SU-DHL-6 (cell line): ENCODE results near the gene DTNA.

Experiments used
- EZH2phosphoT487 ChIP-seq: fragments of 200-600 bp; sonication (generic), shearing (Covaris generic); conservative IDR thresholded peaks from 2 replicates; pipeline ENCODE4 v1.6.1; 2018; ENCODE audit warnings: mild to moderate bottlenecking, antibody characterized with exemption, low read length, moderate library complexity, mixed read lengths
- TF ChIP-seq, protein P1 (sequence below): fragments of 200-600 bp; sonication (generic); IDR thresholded peaks from one replicate; pipeline ENCODE4 v1.5.1; 2017; ENCODE audit warnings: antibody characterized with exemption, mild to moderate bottlenecking, low read length, moderate library complexity; ENCODE audit not compliant: insufficient read depth, poor library complexity, severe bottlenecking

DNA sequence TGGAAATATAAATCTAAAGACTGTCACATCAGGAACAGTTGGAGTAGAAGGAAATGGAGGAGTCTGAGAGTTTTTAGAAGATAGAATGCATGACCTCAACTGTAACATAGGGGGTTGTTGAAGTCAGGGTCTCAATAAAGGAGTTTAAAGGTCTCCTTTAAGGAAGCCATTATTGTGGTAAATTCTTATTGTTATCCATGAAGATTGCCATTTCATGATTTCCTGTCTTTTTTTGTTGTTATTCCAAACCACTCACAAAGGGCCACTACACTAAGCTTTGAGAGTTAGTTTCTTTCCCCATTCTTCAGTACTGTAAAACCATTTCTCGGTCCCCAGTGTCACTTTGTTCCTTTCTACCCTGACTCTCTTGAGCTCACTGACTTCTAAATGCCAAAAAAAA, 134.0 kb downstream of the DTNA start:
- TF ChIP-seq, protein P1, sequence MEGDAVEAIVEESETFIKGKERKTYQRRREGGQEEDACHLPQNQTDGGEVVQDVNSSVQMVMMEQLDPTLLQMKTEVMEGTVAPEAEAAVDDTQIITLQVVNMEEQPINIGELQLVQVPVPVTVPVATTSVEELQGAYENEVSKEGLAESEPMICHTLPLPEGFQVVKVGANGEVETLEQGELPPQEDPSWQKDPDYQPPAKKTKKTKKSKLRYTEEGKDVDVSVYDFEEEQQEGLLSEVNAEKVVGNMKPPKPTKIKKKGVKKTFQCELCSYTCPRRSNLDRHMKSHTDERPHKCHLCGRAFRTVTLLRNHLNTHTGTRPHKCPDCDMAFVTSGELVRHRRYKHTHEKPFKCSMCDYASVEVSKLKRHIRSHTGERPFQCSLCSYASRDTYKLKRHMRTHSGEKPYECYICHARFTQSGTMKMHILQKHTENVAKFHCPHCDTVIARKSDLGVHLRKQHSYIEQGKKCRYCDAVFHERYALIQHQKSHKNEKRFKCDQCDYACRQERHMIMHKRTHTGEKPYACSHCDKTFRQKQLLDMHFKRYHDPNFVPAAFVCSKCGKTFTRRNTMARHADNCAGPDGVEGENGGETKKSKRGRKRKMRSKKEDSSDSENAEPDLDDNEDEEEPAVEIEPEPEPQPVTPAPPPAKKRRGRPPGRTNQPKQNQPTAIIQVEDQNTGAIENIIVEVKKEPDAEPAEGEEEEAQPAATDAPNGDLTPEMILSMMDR, result no peak
- TF ChIP-seq EZH2phosphoT487, result no peak
